ENCODE data around the gene HOXD4. TPM values are rescaled to one million over a fixed set of nuclear protein-coding genes. Genes with fewer than 3 reads are reported as not detected.
A peak's percentile ranks its signal among the peaks of the same experiment; 100 is the strongest.

Gene HOXD4
- 1 to 10 TPM; 4.7 to 6.5 (median 5.9) TPM for total RNA-seq
- long read RNA-seq, donor 1 = 0 reads
- long read RNA-seq, donor 2 = 0 reads

DNA sequence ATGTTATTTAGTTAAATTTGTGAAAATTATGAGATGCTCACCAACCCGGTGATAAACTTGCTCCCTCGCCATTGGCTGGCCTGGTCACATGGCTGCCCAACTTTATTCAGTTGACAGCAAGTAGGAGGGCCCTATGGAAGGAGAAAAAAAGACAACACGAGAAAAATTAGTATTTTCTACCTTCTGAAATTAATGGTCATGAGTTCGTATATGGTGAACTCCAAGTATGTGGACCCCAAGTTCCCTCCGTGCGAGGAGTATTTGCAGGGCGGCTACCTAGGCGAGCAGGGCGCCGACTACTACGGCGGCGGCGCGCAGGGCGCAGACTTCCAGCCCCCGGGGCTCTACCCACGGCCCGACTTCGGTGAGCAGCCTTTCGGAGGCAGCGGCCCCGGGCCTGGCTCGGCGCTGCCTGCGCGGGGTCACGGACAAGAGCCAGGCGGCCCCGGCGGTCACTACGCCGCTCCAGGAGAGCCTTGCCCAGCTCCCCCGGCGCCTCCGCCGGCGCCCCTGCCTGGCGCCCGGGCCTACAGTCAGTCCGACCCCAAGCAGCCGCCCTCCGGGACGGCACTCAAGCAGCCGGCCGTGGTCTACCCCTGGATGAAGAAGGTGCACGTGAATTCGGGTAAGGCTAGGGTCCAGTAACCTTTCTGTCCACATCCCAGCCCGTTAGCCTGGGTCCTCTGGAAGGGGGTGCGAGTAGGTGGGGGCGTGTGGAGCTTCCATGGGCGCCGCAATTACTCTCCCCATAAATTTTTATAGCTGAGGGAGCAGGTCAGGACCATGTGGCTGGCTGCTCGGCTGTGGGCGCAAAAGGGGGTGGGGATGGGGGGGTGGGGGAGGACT, at the start of gene HOXD4:
HOXD4 (plus strand) TSS at position 109 of the 846 bp plus-strand sequence; CDS start at position 193, 84 bp downstream.
- peaks cover 2% of the 10 kb centered on the region for H3K4me1 ChIP-seq (ENCODE audit: low read depth)
- no peak for DNase-seq
- H3K4me3 ChIP-seq = no peak within 1 kb of the TSS

DNA sequence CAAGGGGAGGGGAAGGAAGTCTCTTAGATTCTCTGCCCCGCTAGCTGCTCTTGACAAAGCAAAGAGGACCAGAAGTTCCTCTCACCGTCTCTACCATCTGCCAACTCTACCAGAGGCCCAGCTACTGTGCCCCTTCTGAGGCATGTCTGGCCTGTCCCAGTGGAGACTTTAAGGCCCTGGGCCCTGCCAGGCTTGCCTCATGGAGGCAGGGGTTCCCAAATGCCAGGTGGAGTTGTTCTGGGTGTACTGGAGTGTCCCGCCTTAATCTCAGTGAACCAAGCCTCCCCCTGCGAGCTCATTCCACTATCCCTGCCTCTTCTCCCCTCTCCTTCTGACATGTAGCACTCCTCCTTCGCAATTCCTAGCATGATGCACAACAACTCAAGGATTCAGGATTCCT, 49.5 kb upstream of the HOXD4 start:
- intact Hi-C loops (cut with DNase I, micrococcal nuclease) = no loop called here
- DNase-seq (no peak), ATAC-seq (no peak)
- H3K4me3 ChIP-seq = no peak overlapping the region
- H3K9me3 ChIP-seq = no peaks in the 10 kb centered on the region
- peaks cover 22% of the 10 kb centered on the region for H3K4me1 ChIP-seq (ENCODE audit: low read depth)
- TF ChIP-seq, protein P1, sequence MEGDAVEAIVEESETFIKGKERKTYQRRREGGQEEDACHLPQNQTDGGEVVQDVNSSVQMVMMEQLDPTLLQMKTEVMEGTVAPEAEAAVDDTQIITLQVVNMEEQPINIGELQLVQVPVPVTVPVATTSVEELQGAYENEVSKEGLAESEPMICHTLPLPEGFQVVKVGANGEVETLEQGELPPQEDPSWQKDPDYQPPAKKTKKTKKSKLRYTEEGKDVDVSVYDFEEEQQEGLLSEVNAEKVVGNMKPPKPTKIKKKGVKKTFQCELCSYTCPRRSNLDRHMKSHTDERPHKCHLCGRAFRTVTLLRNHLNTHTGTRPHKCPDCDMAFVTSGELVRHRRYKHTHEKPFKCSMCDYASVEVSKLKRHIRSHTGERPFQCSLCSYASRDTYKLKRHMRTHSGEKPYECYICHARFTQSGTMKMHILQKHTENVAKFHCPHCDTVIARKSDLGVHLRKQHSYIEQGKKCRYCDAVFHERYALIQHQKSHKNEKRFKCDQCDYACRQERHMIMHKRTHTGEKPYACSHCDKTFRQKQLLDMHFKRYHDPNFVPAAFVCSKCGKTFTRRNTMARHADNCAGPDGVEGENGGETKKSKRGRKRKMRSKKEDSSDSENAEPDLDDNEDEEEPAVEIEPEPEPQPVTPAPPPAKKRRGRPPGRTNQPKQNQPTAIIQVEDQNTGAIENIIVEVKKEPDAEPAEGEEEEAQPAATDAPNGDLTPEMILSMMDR (IDR thresholded peaks at IDR 0.05) = no peak
- no peaks in the 10 kb centered on the region for H3K36me3 ChIP-seq (ENCODE audit: low read depth)

More for the DNA sequence above, at the start of gene HOXD4:
- Histone ChIP-seq H3K9me3 (no peaks in the 10 kb centered on the region), H3K36me3 (ENCODE audit: low read depth) (no peaks in the 10 kb centered on the region)
- no peak for ATAC-seq
- intact Hi-C loops (cut with DNase I, micrococcal nuclease) = no loop called here
- TF ChIP-seq, protein P1 (IDR thresholded peaks at IDR 0.05) = no peak

DNA sequence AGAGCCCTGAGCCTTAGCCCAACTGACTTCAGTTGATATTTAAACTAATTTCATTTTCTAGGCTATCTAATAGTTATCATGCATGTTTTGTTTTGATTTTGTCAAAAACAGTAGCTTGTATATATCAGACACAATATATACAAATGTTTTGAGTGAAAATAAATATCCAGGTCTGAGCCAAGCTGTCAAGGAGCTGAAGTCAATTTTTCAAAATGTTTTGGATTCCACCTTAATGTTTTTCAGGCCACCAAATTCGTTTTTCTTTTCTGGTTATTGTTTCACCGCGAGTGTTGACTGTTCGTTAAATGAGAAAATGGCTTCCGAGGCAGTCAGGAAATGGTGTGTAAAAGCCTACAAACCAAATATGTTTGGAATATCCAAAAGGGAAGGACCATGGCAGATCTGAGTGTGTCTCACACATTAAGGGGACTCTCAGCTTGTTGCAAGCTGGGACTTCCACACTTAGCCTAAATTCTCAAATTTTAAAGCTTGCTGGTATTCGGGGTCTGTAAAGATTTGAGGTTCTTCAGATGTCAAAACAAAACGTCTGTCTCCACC, 49.0 kb upstream of the HOXD4 start:
- intact Hi-C loops (cut with DNase I, micrococcal nuclease) = no loop called here
- no peak overlapping the region for H3K4me3 ChIP-seq
- TF ChIP-seq, protein P1 (IDR thresholded peaks at IDR 0.05) = no peak
- H3K9me3 ChIP-seq = no peaks in the 10 kb centered on the region
- ATAC-seq (no peak), DNase-seq (no peak)
- no peaks in the 10 kb centered on the region for H3K36me3 ChIP-seq (ENCODE audit: low read depth)
- H3K4me1 ChIP-seq (ENCODE audit: low read depth) = peaks cover 20% of the 10 kb centered on the region

DNA sequence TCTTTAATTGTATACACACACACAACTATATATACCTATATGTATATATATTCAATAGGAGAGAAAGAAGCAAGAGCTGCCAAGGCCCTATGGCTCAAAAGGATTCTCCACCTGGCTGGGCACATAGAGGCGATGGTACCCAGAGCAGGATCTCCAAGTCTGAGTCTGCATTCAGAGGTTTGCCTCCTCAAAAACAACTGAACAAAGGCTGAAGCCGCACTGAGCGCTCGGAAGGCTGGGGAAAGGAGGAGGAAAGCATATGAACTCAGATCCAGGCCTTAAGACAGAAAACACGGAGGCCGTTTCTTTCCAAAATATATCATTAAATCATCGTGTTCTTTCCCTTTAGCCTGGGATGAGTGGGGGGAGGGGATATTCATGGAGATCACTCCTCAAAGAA, 48.2 kb upstream of the HOXD4 start:
- DNase-seq (no peak), ATAC-seq (no peak)
- Histone ChIP-seq H3K9me3 (no peaks in the 10 kb centered on the region), H3K4me1 (ENCODE audit: low read depth) (peaks cover 20% of the 10 kb centered on the region), H3K4me3 (no peak overlapping the region), H3K36me3 (ENCODE audit: low read depth) (no peaks in the 10 kb centered on the region)
- intact Hi-C loops (cut with DNase I, micrococcal nuclease) = no loop called here
- TF ChIP-seq, protein P1 (IDR thresholded peaks at IDR 0.05) = no peak

DNA sequence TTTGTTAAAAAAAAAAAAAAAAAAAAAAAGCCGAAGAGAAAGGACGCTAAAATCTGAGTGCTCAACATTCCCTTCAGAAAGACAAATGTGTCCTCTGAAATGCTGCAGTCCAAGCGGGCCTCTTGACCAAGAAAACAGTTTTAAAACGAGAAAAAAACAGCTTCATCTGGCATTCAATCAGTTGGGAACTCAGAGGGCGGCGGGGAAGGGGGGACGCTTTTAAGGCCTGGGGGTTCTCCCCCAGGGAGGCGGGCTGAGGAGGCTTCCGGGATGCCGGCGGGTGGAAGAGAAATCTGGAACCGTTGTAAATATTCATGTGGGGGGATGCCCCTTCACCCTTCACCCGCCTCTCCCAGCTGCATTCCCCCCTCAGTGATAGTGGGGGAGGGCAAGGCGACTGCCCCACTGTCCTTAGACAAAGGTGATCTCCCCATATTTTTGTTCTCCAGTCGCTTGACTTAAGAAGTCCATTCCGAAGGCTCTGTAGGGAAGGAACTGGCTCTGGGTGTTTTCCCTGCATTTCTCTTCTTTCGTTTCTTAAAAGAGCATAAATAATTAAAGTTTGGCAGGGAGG, 47.5 kb upstream of the HOXD4 start:
- intact Hi-C loops (cut with DNase I, micrococcal nuclease) = no loop called here
- ATAC-seq (no peak), DNase-seq (peak in 1 of 3 donors; percentile 29)
- Histone ChIP-seq H3K4me3 (no peak overlapping the region), H3K4me1 (ENCODE audit: low read depth) (peaks cover 23% of the 10 kb centered on the region), H3K9me3 (no peaks in the 10 kb centered on the region), H3K36me3 (ENCODE audit: low read depth) (no peaks in the 10 kb centered on the region)
- TF ChIP-seq, protein P1 (IDR thresholded peaks at IDR 0.05) = no peak
